IMR-90 (cell line): Measurements from ENCODE around the gene CD248. TPM values are rescaled to one million over a fixed set of nuclear protein-coding genes. Genes with fewer than 3 reads are reported as not detected.

ENCODE experiments used
- ATAC-seq: fragments of 200-7000 bp; cut with Tn5 transposase; 2 replicates; pipeline ENCODE4 v1.9.1; 2020; ENCODE audit warnings: low read depth, mild to moderate bottlenecking, moderate library complexity
- BruUV-seq: library from RNA; stranded (reverse); fragments of 400-500 nt; replicated peaks from 2 replicates; lab custom pipeline; 2021; lab: Mats Ljungman, UMichigan
- CTCF ChIA-PET: fragments of 300-600 bp; formaldehyde crosslinking; extraction: SDS; loops from one replicate; lab custom pipeline; 2021; ENCODE audit warnings: antibody characterized with exemption; lab: Yijun Ruan, JAX
- POLR2A ChIA-PET: fragments of 300-600 bp; sonication (Branson Sonifier 250); formaldehyde crosslinking; loops from one replicate; lab custom pipeline; 2022; ENCODE audit warnings: antibody characterized with exemption; ENCODE audit not compliant: unreplicated experiment; lab: Charles Lee
- DNase-seq: peaks from one replicate; pipeline ENCODE4 v3.0.0; 2013
- H2AFZ ChIP-seq: replicated peaks from 2 replicates; pipeline ENCODE3; 2013; ENCODE audit warnings: low read length, mild to moderate bottlenecking; ENCODE audit not compliant: poor library complexity
- H2AK5ac ChIP-seq: 2 replicates; pipeline ENCODE4 v1.6.1; 2013; ENCODE audit warnings: low read depth, low read length, inconsistent platforms
- H2AK9ac ChIP-seq: replicated peaks from 2 replicates; pipeline ENCODE3; 2013; ENCODE audit warnings: mild to moderate bottlenecking, low read depth, low read length, moderate library complexity; ENCODE audit not compliant: poor library complexity
- H2BK120ac ChIP-seq: 2 replicates; pipeline ENCODE4 v1.6.1; 2013; ENCODE audit warnings: low read depth, low read length, inconsistent platforms
- H2BK15ac ChIP-seq: 3 replicates; pipeline ENCODE4 v1.6.1; 2013; ENCODE audit warnings: low read depth, low read length, inconsistent platforms
- H2BK20ac ChIP-seq: 2 replicates; pipeline ENCODE4 v1.6.1; 2013; ENCODE audit warnings: low read depth, mild to moderate bottlenecking, inconsistent platforms, low read length, moderate library complexity
- H2BK5ac ChIP-seq: 2 replicates; pipeline ENCODE4 v1.6.1; 2013; ENCODE audit warnings: mild to moderate bottlenecking, low read depth, low read length, inconsistent platforms; ENCODE audit not compliant: poor library complexity, severe bottlenecking
- H3K14ac ChIP-seq: replicated peaks from 2 replicates; pipeline ENCODE4 v1.6.1; 2013; ENCODE audit warnings: low read depth, low read length, inconsistent platforms
- H3K18ac ChIP-seq: 2 replicates; pipeline ENCODE4 v1.6.1; 2013; ENCODE audit warnings: low read depth, low read length, control low read depth
- H3K23ac ChIP-seq: 2 replicates; pipeline ENCODE4 v1.6.1; 2013; ENCODE audit warnings: low read depth, low read length, inconsistent platforms
- H3K27ac ChIP-seq: 2 replicates; pipeline ENCODE4 v1.5.1; 2013; ENCODE audit warnings: mild to moderate bottlenecking, control low read depth, low read length; ENCODE audit not compliant: insufficient read depth
- H3K27me3 ChIP-seq: 2 replicates; pipeline ENCODE4 v1.6.1; 2013; ENCODE audit warnings: low read length; ENCODE audit not compliant: control insufficient read depth, insufficient read depth
- H3K36me3 ChIP-seq: 2 replicates; pipeline ENCODE4 v1.6.1; 2013; ENCODE audit warnings: low read length, mixed read lengths; ENCODE audit not compliant: control insufficient read depth, insufficient read depth
- H3K4ac ChIP-seq: 2 replicates; pipeline ENCODE4 v1.6.1; 2013; ENCODE audit warnings: low read depth, low read length, inconsistent platforms
- H3K4me1 ChIP-seq: 2 replicates; pipeline ENCODE4 v1.6.1; 2013; ENCODE audit warnings: low read length, mixed read lengths; ENCODE audit not compliant: control insufficient read depth, insufficient read depth
- H3K4me2 ChIP-seq: 2 replicates; pipeline ENCODE4 v1.6.1; 2013; ENCODE audit warnings: low read depth, mild to moderate bottlenecking, control low read depth, low read length, moderate library complexity
- H3K4me3 ChIP-seq: 2 replicates; pipeline ENCODE4 v1.5.1; 2013; ENCODE audit warnings: low read depth, mild to moderate bottlenecking, control low read depth, low read length, moderate library complexity; ENCODE audit not compliant: insufficient read depth
- H3K56ac ChIP-seq: 2 replicates; pipeline ENCODE4 v1.6.1; 2013; ENCODE audit warnings: low read length, inconsistent platforms; ENCODE audit not compliant: insufficient read depth; ENCODE audit errors: extremely low read depth
- H3K79me1 ChIP-seq, 2 experiments: 2 replicates each; pipeline ENCODE4 v1.6.1; 2013; ENCODE audit warnings: low read length in 2 of 2, inconsistent platforms in 1 of 2, low read depth in 1 of 2
- H3K9ac ChIP-seq: 2 replicates; pipeline ENCODE4 v1.6.1; 2013; ENCODE audit warnings: low read depth, low read length, control low read depth
- H3K9me1 ChIP-seq: 2 replicates; pipeline ENCODE4 v1.6.1; 2013; ENCODE audit warnings: low read length, inconsistent platforms; ENCODE audit not compliant: insufficient read depth
- H3K9me3 ChIP-seq: 2 replicates; pipeline ENCODE4 v1.6.1; 2013; ENCODE audit warnings: low read length; ENCODE audit not compliant: control insufficient read depth, insufficient read depth
- H4K20me1 ChIP-seq: 2 replicates; pipeline ENCODE4 v1.6.1; 2013; ENCODE audit warnings: low read length, inconsistent platforms; ENCODE audit not compliant: insufficient read depth
- H4K5ac ChIP-seq: 2 replicates; pipeline ENCODE4 v1.6.1; 2013; ENCODE audit warnings: mild to moderate bottlenecking, low read depth, low read length, control low read depth
- H4K8ac ChIP-seq, 2 experiments: 2 replicates each; pipeline ENCODE4 v1.6.1; 2013; ENCODE audit warnings: low read depth in 2 of 2, low read length in 2 of 2, control low read depth in 1 of 2, inconsistent platforms in 1 of 2
- H4K91ac ChIP-seq: 2 replicates; pipeline ENCODE4 v1.6.1; 2013; ENCODE audit warnings: low read depth, low read length, inconsistent platforms; ENCODE audit not compliant: insufficient read depth
- CEBPB ChIP-seq: IDR thresholded peaks from 2 replicates; pipeline ENCODE4 v1.6.1; 2012; ENCODE audit warnings: low read depth, low read length, improper control_type of control experiment
- CHD1 ChIP-seq: IDR thresholded peaks from 2 replicates; pipeline ENCODE4 v1.6.1; 2012; ENCODE audit warnings: low read depth, low read length, improper control_type of control experiment
- FOS ChIP-seq: fragments of 150-350 bp; IDR thresholded peaks from 2 replicates; pipeline ENCODE4 v1.6.1; 2016; ENCODE audit warnings: low read depth, low read length
- MAZ ChIP-seq: IDR thresholded peaks from 2 replicates; pipeline ENCODE4 v1.6.1; 2012; ENCODE audit warnings: low read depth, mild to moderate bottlenecking, low read length, improper control_type of control experiment, moderate library complexity, borderline replicate concordance
- MXI1 ChIP-seq: IDR thresholded peaks from 2 replicates; pipeline ENCODE4 v1.6.1; 2012; ENCODE audit warnings: low read depth, mild to moderate bottlenecking, low read length, moderate library complexity, borderline replicate concordance
- NFE2L2 ChIP-seq: fragments of 150-350 bp; IDR thresholded peaks from 2 replicates; pipeline ENCODE4 v1.6.1; 2016; ENCODE audit warnings: low read depth, mild to moderate bottlenecking, low read length
- RAD21 ChIP-seq: IDR thresholded peaks from 2 replicates; pipeline ENCODE4 v1.6.1; 2012; ENCODE audit warnings: low read length, improper control_type of control experiment
- WGBS, 2 experiments: methylation state at CpG; one replicate each; pipeline versions ENCODE4 v1.1.5 to v1.1.7; 2013; ENCODE audit warnings: missing lambda C conversion rate in 2 of 2; ENCODE audit not compliant: insufficient read length in 1 of 2; ENCODE audit errors: extremely low coverage in 2 of 2; 5-methylcytosine and 5-hydroxymethylcytosine counted together
- dilution Hi-C: fragments of 300-500 bp; cut with HindIII; formaldehyde crosslinking; loops from one replicate; pipeline ENCODE4 v1.14.3; 2018; ENCODE audit warnings: low sequenced_read_pairs; ENCODE audit not compliant: unreplicated experiment
- in situ Hi-C: fragments of 300-500 bp; cut with MboI; formaldehyde crosslinking; loops from 3 replicates; pipeline ENCODE4 v1.14.3; 2019; ENCODE audit warnings: low sequenced_read_pairs, inconsistent platforms, mixed read lengths
- intact Hi-C: fragments of 100-400 bp; cut with micrococcal nuclease; formaldehyde crosslinking; loops from 2 replicates; pipeline ENCODE4 v1.10.0; 2022
- polyA plus RNA-seq, 3 experiments: library from polyadenylated mRNA; depleted of rRNA; stranded (reverse); fragments of >200 nt; gene quantifications; 2 replicates each; pipeline ENCODE4 v1.2.3, GENCODE V29; 2012; ENCODE audit warnings: low replicate concordance in 1 of 3
- total RNA-seq: library from RNA; depleted of rRNA; stranded (reverse); fragments of >200 nt; gene quantifications from 2 replicates; pipeline ENCODE4 v1.2.3, GENCODE V29; 2012
- TF ChIP-seq, protein P1 (sequence below): conservative IDR thresholded peaks from 2 replicates; pipeline ENCODE4 v1.5.1; 2012; ENCODE audit warnings: mild to moderate bottlenecking, low read depth, low read length, improper control_type of control experiment

CD248 gene
- total and polyA plus RNA-seq, 2 of the 4 experiments (the other 2 are of a cell fraction), result 19.5 to 223 TPM

DNA sequence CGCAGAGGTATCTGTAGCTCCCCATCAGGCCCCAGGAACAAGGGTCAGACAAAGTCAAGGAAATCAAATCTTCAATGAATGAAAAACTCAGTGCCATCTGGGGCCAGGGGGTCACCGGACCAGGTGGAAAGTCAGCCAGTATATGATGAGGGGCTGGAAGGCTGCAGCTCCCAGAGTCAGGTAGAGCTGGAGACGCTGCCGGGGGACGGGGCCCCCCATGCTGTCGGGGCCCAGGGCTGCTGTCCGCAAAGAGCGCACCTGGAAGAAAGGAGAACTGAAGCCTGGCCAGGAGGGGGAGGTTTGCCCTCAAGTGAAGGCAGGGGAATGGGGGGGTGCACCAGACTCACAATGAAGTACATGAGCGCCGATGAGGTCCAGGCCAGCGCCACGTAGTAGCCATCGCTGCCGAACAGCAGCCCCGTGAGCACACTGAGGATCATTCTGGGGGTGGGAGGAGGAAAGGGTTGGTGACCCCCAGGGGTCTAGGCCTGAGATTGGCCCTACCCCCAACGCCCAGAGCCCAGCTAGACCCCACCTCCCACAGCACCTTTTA lies 32.2 kb downstream of the CD248 start:
- intact Hi-C loops, result no loop called here

More for the DNA sequence above, 32.2 kb downstream of the CD248 start:
- Histone ChIP-seq H4K91ac (no peak overlapping the region), H2BK5ac (no peak overlapping the region), H3K56ac (no peak overlapping the region), H2AK9ac (no peak overlapping the region), H4K20me1 (peaks cover 39% of the 10 kb centered on the region), H3K79me1 (peaks cover 15 to 46% of the 10 kb centered on the region in 2 experiments; a peak in 3 of 4 replicates), H3K9ac (no peak overlapping the region), H3K27ac (no peak overlapping the region), H2BK120ac (no peak overlapping the region), H3K36me3 (peaks cover 16% of the 10 kb centered on the region; the same call in 1 of the 2 replicates), H3K4me1 (peaks cover 9% of the 10 kb centered on the region), H2AK5ac (no peak overlapping the region), H3K9me1 (peaks cover 16% of the 10 kb centered on the region), H3K18ac (no peak overlapping the region), H2BK20ac (no peak overlapping the region), H3K4me3 (no peak overlapping the region), H3K4ac (no peak overlapping the region), H3K14ac (no peak overlapping the region), H3K4me2 (no peak overlapping the region), H2AFZ (no peak overlapping the region), H3K27me3 (no peaks in the 10 kb centered on the region), H4K8ac (no peak overlapping the region), H3K9me3 (no peaks in the 10 kb centered on the region), H3K23ac (no peak overlapping the region), H4K5ac (no peak overlapping the region), H2BK15ac (no peak overlapping the region)
- TF ChIP-seq, protein P1, sequence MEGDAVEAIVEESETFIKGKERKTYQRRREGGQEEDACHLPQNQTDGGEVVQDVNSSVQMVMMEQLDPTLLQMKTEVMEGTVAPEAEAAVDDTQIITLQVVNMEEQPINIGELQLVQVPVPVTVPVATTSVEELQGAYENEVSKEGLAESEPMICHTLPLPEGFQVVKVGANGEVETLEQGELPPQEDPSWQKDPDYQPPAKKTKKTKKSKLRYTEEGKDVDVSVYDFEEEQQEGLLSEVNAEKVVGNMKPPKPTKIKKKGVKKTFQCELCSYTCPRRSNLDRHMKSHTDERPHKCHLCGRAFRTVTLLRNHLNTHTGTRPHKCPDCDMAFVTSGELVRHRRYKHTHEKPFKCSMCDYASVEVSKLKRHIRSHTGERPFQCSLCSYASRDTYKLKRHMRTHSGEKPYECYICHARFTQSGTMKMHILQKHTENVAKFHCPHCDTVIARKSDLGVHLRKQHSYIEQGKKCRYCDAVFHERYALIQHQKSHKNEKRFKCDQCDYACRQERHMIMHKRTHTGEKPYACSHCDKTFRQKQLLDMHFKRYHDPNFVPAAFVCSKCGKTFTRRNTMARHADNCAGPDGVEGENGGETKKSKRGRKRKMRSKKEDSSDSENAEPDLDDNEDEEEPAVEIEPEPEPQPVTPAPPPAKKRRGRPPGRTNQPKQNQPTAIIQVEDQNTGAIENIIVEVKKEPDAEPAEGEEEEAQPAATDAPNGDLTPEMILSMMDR, result no peak
- TF ChIP-seq MAZ (no peak), CHD1 (no peak), RAD21 (no peak), FOS (no peak), CEBPB (no peak), NFE2L2 (no peak), MXI1 (no peak)
- in situ Hi-C loops, result no loop called here
- no TSS peak for BruUV-seq
- WGBS, 2 experiments, result 91% methylated on average over 8 of the region's 16 CpGs; no CpG with 5 or more reads in 1 of the 2 experiments
- ChIA-PET CTCF (no interaction called here), POLR2A (no interaction called here)
- dilution Hi-C loops, result no loop called here
- no peak for DNase-seq
- ATAC-seq, result no peak
